Measurements from ENCODE around the gene MYOF.
"Not testable (repeated sequence)": the region's sequence is repeated elsewhere in the genome, so short reads cannot be mapped to it uniquely, and the experiment has no call there.

Gene MYOF

DNA sequence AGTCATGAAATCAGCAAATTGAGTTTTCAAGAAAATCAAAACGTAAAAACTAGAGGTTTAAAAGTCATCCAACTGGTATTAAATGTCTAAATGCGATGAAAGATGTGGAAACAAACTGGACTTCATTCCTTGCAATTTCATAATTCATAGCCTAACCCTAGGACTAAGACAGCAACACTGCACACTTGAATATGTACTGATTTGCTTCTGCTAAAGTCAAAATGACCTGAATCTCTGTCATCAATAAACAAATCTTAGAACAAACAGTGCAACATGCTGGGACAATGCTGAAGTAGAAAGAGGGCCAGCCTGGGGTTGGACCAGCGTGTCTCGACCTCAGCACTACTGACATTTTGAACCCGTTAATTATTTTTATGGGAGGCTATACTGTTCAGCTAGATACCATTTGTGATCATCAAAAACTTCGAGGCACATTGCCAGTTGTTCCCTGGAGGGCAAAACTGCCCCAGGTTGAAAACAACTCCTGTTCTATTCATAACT, 47.1 kb downstream of the MYOF start:
- no peak for DNase-seq (ENCODE audit: low read depth in 2 of 2, low spot score in 1 of 2)

DNA sequence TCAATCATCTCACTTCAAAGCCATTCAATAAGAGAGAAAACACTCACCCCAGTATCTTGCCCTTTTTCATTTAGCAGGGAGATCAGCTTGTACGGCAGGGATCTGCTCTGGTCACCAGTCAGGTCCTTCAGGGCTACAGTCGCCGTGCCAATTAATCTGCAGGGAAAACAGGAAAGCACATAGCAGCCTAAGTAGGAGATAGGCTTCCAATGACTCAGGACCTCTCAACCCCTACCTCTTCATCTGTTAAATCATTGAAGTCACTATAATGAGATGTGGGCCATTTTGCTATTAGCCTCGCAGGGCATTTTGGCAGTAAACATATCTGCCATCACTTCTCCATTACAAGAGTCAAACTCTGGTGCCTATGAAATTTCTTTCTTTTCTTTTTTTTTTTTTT, 50.8 kb downstream of the MYOF start:
- DNase-seq (ENCODE audit: low read depth in 2 of 2, low spot score in 1 of 2) = no peak

DNA sequence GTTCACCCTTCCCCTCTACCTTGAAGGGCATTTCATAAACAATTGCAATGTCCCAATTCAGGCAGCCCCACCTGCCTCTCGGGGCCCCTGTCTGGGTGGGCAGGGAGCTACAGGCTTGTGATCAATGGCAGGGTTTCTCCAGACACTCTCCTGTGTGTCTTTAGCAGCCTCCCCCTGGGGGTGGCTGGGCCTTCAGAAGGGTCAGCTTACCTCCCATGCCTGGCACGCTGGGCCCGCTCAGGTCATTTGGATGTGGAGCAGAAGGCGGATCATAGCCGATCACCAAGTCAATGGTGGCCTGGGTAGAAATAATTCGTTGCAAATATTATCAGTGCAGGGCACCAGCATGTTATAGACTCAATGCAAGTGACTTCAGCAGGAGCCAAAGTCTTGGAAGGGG, 56.3 kb downstream of the MYOF start:
- no peak for DNase-seq (ENCODE audit: low read depth in 2 of 2, low spot score in 1 of 2)

DNA sequence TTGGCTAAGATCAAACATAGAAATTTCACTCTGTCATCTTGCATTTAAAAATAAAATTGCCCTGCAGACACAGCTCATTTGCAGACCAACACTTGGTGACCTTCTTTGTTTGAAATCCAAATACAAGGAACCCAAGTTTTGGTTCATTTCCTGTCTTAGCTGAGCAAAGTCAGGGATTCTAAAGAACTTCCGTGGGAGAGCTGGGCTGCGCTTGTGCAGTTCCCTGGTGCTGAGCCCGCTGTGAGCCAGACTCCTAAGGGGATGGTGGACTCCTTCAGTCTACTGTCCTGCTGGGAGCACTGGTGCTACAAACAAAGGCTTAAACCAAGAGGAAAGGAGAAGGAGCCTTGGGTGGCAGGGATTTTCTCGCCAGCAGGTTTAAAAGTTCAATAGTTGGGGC, 60.0 kb downstream of the MYOF start:
- no peak for DNase-seq (ENCODE audit: low read depth in 2 of 2, low spot score in 1 of 2)

DNA sequence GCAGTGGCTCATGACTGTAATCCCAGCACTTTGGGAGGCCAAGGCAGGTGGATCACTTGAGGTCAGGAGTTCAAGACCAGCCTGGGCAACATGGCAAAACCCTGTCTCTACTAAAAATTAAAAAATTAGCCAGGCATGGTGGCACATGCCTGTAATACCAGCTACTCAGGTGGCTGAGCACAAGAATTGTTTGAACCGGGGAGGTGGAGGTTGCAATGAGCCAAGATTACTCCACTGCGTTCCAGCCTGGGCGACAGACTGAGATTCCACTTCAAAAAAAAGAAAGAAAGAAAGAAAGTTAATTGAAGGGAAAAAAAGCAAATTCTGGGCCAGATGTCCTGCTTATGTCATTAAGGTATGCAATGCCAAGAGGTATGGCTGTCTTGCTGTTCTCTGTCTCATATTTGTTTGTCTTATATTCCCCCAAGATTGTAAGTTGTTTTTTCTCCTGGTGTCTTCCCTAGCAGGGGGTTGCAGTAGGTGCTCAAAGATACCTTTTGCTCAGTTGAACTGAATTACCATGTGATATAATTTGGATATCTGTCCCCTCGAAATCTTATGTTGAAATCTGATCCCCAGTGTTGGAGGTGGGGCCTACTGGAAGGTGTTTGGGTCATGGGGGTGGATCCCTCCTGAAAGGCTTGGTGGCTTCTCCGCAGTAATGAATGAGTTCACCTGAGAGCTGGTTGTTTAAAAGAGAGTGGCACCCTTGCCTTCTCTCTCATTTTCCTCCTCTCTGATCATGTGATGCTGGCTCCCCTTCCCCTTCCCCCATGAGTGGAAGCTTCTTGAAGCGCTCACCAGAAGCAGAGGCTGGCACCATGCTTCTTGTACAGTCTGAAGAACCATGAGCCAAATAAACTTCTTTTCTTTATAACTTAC, 60.9 kb downstream of the MYOF start:
- DNase-seq (ENCODE audit: low read depth in 2 of 2, low spot score in 1 of 2) = no peak

DNA sequence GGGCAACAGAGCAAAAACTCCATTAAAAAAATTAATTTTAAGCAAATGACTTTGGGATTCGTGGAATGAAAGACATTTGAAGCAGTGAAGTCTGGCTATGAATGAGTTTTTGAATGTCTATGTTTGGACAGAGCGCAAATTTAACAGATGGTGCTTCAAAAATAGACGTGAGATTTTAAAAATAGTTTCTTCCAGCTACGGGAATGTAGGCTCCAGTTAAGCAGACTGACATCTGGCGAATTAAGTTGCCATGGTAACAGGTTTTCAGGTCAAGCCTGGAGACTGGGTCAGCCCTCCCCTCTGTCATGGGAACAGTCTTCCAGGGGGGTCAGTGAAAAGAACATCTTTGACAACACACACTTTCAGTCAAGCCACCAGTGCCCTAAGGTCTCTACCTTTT, 62.0 kb downstream of the MYOF start:
- no peak for DNase-seq (ENCODE audit: low read depth in 2 of 2, low spot score in 1 of 2)

DNA sequence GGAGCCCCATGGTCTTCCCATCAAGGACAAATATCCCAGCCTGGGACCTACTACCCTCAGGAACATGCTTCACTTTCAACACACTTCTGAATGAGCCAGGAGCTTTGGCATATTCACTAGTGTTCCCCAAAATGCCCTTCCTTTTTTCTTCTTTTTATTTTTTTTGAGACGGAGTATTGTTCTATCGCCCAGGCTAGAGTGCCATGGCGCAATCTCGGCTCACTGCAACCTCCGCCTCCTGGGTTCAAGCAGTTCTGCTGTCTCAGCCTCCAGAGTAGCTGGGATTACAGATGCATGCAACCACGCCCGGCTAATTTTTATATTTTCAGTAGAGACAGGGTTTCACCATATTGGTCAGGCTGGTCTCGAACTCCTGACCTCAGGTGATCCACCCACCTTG, 63.1 kb downstream of the MYOF start:
- not testable (repeated sequence) for DNase-seq (ENCODE audit: low read depth in 2 of 2, low spot score in 1 of 2)

DNA sequence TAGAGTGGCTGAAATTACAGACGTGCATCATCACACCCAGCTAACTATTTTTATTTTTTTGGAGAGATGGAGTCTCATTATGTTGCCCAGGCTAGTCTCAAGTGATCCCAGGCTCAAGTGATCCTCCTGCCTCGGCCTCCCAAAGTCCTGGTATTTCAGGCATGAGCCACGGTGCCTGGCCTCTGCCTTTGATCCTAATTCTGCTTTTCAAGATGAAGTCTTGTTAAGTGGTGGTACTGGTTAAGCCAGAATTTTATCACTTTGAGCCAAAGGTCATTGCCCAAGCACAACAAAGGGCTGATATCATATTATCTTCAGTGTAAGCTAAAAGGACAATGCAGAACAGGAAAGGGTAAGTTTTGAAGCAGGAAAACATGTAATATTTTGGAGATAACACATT, 64.2 kb downstream of the MYOF start:
- DNase-seq (ENCODE audit: low read depth in 2 of 2, low spot score in 1 of 2) = no peak

DNA sequence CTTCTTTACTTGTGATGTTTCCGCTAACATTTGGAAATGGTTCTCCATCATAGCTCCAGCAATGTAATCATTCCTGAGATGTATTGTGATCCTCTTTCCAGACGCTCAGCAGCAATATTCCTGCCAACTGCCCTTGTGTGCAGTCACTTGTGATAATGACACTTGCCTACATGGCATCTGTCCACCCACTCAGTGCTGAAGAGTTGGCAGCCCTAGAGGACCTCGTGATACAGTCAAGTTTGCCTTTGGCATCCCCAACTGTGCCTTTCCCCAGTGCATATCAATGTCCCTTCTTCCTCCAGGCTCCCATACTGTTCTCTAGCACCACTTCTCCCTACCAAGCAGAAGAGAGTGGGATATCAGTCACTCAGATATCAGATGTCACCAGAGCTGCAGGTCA, 64.9 kb downstream of the MYOF start:
- no peak for DNase-seq (ENCODE audit: low read depth in 2 of 2, low spot score in 1 of 2)

DNA sequence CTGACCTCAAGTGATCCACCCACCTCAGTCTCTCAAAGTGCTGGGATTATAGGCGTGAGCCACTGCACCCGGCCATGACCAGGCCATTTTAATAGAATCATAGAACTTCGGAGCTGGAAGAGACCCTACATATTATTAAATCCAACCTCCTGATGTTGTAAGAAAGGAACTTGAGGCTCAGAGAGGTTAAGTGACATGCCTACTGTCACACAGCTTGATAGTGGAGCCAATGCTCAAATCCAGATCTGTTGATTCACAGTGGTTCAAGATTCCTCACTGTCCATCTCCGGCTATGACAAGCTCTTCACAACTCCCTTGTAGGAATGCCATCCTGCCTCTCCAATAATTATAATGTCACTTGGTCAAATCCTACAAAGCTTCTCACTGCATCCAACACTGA, 65.3 kb downstream of the MYOF start:
- DNase-seq (ENCODE audit: low read depth in 2 of 2, low spot score in 1 of 2) = no peak

DNA sequence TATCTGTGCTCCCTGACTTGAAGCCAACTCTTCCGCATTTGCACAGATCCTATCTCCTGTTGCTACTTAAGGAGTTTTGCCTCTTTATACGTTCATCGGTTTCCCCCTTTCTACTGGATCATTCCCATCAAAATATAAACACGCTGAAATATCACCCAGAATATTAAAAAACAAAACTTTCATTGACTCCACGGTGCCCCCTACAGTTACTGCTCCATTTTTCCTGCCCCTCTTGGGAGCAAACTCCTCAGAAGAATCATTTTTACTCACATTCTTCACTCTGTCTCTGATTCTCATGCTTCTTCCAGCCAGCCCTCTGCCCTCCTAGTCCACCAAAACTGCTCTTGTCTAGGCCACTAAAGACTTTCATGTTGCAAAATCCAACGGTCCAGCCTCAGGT, 66.4 kb downstream of the MYOF start:
- DNase-seq (ENCODE audit: low read depth in 2 of 2, low spot score in 1 of 2) = no peak

DNA sequence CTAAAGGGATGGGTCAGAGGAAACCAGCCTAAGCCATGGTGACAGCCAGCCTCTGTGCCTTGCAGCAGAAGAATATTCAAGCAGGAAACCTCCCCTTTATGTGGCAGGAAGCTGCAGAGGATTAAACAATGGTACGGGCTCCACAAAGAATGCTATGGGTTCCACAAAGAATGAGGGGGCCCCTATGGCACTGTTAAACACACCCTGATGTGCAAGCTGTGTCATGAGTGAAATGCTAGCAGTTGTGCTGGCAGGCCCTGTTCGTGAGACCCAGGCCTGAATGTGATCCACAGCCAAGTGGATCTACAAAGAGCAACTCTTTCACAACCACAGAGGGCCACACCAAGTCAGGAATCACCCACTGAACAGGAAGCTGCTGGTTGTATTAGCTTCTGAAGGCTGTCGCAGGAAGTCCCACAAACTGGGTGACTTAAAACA, 68.9 kb downstream of the MYOF start:
- DNase-seq (ENCODE audit: low read depth in 2 of 2, low spot score in 1 of 2) = no peak

DNA sequence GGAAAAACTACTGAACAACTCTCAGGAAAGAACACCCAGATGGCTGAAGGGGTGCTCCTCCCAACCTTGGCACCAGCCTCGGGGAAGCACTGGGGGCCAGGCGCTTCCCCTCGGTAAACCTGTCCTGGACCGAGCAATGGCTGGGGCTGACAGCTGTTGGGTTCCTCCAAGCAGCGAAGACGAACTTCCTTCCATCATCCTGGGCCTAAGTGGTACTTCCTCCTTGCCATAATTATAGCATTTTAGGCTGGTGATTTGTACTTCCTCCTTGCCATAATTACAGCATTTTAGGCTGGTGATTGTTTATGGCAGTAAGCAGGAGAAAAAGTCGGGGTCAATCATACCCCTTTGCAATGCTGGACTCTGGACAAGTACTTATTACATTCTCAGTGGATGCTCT, 69.3 kb downstream of the MYOF start:
- no peak for DNase-seq (ENCODE audit: low read depth in 2 of 2, low spot score in 1 of 2)

DNA sequence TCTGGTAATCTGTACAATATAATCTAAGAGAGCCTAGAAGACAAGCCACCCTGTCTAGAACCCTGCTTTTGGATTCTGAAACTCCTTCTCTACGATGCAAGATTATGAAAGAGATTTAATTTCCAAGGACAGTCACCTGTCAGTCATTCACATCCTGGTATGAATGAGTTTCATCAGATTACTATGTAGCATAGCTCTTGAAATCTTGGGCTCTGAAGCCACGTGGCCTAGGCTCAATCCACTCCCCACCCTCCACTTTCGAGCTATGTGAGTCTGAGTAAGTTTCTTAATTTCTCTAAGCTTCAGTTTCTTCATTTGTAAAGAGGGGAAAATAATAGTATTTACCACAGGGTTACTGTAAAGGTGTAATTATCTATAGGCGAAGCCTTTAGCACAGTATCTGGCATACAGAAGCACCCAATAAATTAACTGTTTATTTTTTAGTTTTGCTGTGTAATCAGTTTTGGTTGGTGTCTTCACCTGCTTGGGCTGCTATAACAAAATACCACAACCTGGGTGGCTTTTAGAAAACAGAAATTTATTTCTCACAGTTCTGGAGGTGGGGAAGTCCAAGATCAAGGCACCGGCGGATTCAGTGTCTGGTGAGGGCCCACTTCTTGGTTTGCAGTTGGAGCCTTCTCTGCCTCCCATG, 71.3 kb downstream of the MYOF start:
- DNase-seq (ENCODE audit: low read depth in 2 of 2, low spot score in 1 of 2) = no peak

DNA sequence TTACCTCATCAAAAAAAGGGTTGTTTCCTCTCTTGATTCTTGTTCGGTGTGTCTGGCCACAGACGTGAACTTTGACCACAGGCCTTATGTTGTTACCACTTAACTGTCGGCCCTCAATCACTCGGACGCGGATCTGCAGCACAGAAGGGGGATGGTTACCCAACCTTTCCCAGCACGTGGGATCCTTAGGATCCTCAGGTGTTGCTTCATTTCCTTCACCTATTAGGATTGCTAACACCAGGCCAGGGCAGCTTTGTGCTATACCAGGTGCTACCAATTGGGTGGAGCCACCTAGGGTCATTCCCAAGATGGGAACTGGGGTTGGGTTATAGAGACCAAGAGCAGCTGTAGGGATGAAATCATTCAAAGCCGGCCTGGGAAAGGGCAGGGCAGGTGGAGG, 73.4 kb downstream of the MYOF start:
- DNase-seq (ENCODE audit: low read depth in 2 of 2, low spot score in 1 of 2) = no peak

DNA sequence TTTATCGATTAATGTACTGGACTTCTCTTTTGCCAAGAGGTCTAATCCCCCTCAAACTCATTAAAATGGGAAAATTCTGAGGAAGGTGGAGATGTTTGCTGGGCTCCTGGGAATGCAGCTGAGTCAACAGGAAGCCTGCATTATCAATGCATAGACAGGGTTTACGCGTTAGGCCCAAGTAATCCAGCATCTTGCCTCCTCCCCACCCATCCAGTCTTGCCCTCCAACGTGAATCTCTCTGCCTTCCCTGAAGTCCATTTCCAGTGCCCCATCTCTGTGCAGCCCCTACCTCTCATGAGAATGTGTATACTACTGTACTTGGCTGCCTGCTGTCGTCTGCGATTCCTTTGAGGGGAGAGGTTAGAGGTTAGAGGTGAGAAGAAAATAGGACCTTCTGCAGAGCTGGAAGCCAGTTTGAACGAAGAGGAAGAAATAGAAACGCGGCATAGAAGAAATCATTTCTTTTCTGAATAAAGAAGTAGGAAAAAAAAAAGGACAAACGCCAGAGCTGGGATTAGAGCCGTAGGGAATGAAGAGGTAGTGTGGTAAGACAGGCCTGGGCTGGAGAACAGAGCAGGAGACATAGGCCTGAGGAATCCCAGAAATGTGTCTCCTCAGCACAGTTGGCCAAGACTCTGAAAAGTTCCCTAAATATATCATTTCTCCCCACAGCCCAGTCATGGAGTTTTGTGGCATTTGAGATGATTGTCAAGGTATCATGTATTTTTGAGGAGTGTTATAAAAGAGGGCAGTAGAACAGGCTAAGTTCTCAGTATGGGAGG, 75.6 kb downstream of the MYOF start:
- DNase-seq (ENCODE audit: low read depth in 2 of 2, low spot score in 1 of 2) = no peak

DNA sequence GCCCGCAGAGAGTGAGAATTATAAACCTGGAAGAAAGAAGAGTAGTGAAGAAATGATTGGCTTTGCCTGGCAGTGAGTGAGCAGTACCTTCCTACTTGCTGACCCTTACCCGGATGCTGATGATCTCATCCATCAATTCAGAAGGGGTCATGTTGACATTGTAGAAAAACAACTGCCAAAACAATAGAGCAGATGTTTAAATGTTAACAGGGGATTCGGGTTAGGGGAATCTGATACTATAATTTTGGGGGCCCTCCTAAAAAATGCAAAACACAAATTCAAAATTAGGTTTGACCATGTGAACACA, 78.1 kb downstream of the MYOF start:
- DNase-seq (ENCODE audit: low read depth in 2 of 2, low spot score in 1 of 2) = no peak

DNA sequence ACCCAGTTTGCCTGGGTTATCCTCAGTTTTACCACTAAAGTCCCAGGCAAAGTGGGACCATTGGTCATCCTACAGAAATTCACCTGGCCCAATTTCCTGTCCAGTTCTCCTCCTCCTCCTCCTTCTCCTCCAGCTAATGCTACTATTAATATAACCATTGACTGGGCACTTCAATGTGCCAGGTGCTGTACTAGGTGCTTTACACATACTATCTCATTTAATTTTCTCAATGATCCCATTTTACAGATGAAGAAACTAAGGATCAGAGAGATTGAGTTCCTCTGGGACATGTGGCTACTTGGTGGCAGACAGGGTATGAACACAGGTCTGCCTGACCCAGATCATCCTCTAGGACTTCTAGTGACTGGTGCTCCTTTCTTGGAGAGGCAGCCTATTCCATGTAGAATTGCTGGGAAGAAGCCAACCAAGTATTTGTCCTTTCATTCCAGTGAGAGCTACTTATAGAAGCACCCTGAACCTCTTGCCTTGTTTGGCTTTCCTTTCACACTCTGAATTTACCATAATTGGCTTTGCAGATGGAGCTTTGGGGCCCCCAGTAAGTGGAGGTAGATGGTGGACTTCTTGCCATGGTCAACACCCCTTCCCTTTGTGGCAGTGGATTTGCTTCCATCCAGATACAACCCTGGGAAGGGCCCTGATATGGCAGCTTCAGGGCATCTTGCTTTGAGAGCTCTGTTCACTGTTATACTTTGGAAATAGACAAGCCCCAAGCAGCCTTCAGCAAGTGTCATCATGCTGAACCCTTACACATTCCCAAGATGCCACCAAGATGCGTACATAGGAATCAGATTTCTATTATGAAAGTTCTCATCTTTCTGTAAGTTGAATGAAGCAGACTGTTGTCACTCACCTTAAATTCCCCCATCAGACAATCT, 78.7 kb downstream of the MYOF start:
- DNase-seq (ENCODE audit: low read depth in 2 of 2, low spot score in 1 of 2) = no peak

DNA sequence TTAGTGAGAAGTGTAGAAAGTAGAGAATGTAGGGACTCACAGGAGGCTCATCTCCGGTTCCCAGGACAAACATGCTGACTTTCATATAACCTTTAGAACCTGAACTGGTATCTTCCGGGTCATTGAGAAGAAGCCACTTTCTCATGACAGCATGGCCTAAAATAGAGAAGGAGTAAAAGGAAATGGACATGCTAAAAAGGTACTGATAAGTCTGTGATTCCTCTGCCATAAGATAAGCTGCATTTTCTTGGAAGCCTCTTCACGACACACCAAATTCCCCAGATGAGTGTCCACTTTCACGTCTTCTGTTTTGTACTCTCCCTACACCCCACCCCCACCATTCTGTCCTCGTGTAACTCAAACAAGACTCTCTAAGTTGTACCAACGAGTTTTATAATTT, 79.9 kb downstream of the MYOF start:
- DNase-seq (ENCODE audit: low read depth in 2 of 2, low spot score in 1 of 2) = no peak

DNA sequence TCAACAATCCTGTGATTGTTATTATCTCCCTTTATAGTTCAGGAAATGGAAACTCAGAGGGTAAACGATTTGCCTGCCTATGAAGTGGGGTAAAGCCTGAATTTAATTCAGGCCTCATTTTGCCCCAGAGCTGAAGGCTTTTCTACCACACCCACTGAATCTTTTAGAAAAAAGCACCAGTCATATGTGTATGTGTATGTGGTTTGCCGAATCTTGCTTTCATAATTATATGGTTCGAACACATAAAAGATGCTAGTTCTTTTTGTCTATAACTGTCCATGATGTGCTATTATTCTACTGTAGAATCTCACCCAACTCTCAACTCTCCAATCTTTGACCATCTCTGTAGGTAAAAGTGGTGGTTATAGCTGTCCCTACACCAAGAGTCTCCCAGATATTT, 83.6 kb downstream of the MYOF start:
- DNase-seq (ENCODE audit: low read depth in 2 of 2, low spot score in 1 of 2) = no peak

DNA sequence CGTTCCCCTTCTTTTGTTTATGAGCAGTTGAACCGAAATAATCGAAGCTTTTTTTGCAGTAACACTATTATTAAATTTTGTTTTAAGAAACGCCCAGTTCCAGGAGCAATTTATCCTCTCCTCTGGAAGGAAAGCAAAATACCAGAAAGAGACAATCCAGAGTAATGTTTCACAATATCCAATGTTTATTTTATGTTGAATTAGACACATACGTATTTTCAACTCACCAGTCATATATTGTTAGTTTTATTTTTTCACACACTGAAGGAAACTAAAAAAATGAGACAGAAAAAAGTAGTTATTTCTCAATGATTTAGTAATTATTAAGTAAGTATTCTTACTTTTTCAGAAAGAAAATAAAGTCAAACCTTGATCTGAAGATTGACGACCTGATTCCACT, 85.1 kb downstream of the MYOF start:
- no peak for DNase-seq (ENCODE audit: low read depth in 2 of 2, low spot score in 1 of 2)

Data from stimulated activated CD8-positive, alpha-beta memory T cell treated with anti-CD3 and anti-CD28 coated beads, Interleukin-4, amount 100 ng/mL, for 4 hours (primary cell).